Stimulated activated CD8-positive, alpha-beta memory T cell treated with anti-CD3 and anti-CD28 coated beads, Interleukin-15, amount 100 ng/mL, for 24 hours (primary cell): ENCODE results near the gene UVSSA.
"Not testable (repeated sequence)": the region's sequence is repeated elsewhere in the genome, so short reads cannot be mapped to it uniquely, and the experiment has no call there.

Experiments
- DNase-seq: peaks from one replicate; pipeline ENCODE4 v3.0.0-alpha.2; 2020; ENCODE audit warnings: low read depth

UVSSA gene

DNA sequence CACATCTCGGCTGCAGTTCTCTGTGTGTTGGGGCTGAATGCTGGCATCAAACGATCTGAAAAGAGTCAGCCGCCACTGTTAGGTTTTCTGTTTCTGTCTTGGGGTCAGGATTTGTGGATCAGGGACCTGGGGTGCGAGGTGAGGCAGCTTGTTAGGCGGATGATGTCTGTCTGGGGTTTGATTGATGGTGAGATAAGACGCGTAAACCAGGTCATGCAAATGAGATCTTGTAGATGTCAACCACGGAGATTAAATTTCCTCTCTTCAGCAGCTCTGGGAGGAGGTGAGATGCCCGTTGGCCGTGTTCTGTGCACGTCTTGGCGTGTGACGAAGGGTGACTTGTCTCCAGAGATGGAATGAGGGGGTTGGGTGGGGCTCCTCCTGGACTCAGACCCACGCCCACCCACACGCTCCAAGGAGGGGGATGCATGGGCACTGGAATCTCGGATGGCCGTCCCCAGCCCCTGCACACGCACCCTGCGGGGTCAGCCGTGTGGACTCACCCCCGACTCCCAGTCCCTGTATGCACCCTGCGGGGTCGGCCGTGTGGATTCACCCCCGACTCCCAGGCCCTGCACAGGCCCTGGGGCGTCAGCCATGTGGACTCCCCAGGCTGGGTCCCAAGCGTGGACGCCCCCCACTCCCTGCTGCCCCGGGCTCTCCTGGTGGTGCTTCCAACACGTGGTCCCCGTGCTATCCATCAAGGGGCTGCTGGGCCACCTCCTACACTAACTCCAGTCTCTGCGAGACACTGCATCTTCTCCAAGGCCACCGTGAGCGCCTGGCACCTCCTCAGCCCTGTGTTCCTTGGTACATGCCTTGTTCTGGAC is 16.0 kb upstream of the UVSSA start:
- no peak for DNase-seq

DNA sequence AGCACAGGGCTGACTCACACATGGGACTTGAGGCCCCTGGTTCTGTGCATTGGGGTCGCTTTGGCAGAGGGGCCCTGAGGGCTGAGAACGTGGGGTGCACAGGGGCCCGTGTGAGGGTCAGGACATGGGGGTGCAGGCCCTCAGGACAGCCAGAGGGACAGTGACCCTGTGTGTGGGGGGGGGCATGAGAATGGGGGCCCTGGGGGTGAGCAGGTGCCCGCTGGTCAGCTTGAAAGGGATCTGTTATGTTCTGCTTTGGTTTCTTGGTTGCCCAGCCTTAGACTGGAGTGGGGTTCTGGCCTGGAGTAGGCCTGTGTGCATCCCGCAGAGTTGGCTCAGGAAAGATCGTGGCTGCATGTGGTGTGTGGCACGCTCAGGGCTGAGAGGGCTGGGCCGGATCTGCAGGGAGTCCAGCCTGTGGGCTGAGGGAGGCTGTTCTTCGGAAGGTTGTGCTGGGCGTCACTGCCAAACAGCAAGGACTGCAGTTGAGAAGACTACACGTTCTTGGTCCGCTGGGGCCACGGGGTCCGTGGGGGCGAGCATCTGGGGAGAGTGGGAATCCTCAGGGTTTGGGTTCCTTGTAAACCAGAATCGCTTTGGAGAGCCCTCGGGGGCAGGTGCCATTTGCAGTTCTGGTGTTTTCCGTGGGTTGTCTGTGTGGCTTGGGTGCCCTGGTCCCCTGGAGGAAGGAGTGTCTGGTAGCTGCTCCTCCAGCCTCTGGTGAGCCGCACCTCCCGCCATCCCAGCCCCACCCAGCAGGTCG is 15.2 kb upstream of the UVSSA start:
- DNase-seq = no peak

DNA sequence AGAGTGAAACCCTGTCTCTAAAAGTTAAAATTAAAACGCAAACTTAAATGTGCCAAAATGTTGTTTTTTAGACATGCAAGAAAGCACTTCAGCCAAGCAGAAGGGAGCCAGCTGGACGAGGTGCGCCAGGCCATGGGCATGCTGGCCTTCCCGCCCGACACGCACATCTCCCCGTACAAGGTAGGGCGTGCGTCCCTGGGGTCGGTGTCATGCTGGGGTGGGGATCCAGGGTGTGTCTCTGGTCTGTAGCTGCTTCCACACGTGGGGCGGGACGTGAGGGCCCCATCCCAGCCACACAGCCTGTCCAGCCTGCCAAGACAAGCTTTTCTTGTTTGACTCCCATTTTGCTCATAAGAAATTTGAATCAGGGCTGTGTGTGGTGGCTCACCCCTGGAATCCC is 14.3 kb upstream of the UVSSA start:
- no peak for DNase-seq

DNA sequence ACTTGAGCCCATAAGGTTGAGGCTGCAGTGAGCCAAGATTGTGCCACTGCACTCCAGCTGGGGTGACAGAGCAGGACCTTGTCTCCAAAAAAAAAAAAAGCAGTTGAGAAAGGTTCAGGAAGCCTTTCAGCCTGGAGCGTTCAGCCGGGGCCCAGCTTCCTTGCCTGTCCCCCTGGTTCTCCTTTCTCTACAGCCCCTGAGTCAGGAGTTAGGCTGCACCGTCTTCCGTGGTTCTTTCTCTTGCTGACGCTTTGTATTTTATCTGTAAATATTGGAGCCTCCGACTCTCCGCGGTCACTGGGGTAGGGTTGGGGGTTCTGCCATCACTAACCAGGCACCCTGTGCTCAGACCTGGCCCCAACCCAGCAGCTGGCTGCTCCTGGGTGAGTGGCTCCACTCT is 13.8 kb upstream of the UVSSA start:
- no peak for DNase-seq

DNA sequence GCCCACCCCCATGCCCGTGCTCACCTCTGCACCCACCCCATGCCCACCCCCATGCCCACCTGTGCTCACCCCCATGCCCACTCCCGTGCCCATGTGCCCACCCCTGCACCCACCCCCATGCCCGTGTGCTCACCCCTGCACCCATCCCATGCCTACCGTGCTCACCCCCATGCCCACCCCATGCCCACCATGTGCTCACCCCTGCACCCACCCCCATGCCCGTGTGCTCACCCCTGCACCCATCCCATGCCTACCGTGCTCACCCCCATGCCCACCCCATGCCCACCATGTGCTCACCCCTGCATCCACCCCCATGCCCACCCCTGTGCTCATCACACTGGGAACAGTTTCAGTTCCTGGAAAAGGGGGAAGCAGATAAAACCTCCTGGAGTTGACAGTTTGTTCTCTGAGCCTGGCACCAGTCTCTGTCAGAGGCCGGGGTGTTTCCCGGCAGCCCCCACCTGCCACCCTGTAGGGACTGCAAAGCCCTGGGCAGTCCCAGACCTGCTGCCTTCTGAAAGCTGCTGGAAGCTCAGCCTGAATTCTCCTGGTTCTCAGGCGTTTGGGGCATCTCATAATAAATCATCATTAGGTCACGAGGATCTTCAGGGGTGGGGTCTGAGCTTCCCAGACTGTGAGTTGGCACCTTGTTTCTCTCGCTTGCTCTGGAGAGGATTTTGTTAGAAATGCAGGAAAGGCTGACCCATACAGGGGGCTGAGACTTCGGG is 13.0 kb upstream of the UVSSA start:
- not testable (repeated sequence) for DNase-seq

DNA sequence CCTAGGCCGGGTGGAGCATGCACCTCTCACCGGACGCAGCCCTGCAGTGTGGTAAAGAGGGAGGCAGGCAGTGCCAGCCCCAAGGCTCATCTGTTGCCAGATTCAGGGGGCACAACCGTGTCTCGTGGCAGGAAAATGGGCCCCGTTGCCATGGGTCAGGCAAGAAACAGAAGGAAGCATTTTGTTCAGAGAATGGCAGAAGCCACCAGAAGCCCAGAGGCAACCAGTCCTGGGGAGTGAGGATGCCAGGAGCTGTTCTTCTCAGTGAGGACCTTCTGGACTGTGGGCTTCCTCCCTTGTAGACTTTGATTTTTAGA is 12.5 kb upstream of the UVSSA start:
- DNase-seq = no peak

DNA sequence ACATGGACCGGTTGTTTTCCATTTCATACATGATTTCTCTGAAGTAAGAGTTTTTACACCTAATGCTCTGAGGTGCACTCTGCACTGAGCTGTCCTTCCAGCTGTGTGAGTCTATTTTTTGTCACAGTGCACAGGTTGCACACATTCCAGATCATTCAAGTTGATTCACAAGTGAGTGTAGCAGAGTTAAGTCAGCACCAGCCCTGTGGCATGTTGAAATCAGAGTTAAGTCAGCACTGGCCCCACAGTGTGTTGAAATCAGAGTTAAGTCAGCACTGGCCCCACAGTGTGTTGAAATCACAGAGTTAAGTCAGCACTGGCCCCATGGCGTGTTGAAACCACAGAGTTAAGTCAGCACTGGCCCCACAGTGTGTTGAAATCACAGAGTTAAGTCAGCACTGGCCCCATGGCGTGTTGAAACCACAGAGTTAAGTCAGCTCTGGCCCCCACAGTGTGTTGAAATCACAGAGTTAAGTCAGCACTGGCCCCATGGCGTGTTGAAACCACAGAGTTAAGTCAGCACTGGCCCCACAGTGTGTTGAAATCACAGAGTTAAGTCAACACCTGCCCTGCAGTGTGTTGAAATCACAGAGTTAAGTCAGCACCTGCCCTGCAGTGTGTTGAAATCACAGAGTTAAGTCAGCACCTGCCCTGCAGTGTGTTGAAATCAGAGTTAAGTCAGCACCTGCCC is 11.7 kb upstream of the UVSSA start:
- DNase-seq = not testable (repeated sequence)

DNA sequence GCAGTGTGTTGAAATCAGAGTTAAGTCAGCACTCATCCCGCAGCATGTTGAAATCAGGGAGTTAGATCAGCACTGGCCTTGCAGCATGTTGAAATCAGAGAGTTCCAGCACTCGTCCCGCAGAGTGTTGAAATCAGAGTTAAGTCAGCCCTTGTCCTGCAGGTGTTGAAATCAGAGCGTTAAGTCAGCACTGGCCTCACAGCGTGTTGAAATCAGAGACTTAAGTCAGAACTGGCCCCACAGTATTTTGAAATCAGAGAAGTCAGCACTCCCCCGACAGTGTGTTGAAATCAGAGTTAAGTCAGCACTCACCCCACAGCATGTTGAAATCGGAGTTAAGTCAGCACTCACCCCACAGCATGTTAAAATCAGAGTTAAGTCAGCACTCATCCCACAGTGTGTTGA is 10.9 kb upstream of the UVSSA start:
- no peak for DNase-seq

DNA sequence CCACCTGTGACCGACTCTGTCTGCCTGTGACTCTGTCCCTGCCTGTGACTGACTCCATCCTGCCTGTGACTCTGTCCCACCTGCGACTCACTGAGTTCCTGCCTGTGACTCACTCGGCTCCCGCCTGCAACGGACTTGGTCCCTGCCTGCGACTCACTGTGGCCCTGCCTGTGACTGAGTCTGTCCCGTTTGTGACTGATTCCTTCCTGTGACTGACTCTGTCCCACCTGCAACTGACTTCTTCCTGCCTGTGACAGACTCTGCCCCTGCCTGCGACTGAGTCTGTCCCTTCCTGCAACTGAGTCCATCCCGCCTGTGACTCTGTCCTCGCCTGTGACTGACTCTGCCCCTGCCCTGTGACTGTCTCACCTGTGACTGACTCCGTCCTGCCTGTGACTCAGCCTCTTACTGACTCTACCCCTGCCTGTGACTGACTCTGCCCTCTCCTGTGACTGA is 9.6 kb upstream of the UVSSA start:
- peak; percentile 17 for DNase-seq

DNA sequence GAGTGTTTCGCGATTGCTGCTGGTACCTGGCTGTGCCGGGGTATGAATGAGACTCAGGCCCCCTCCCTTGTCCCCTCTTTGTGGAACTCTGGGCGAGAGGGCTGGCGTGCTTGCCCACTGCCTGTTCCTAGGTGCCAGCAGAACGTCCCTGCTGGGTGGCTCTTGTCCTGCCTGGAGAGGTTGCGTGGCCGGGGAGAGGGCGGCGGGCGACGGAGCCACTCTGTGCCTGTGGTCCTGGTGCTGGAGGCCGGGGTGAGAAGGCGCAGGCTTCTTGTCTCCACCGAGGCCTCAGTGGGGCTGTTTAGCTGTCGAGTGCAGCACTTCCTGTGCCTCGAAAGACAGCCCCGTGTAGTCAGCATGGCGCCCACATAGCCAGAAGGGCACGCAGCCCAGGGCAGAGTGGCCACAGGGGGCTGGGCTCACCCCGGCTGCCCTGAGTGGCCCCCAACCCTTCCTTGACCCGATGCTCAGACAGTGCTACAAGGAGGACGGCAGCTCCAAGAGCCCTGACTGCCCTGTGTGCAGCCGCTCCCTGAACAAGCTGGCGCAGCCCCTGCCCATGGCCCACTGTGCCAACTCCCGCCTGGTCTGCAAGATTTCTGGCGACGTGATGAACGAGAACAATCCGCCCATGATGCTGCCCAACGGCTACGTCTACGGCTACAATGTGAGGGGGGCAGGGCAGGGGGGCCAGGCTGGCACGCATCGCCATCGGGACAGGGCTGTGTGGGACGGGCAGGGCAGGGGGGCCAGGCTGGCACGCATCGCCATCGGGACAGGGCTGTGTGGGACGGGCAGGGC is 8.9 kb upstream of the UVSSA start:
- DNase-seq = no peak

DNA sequence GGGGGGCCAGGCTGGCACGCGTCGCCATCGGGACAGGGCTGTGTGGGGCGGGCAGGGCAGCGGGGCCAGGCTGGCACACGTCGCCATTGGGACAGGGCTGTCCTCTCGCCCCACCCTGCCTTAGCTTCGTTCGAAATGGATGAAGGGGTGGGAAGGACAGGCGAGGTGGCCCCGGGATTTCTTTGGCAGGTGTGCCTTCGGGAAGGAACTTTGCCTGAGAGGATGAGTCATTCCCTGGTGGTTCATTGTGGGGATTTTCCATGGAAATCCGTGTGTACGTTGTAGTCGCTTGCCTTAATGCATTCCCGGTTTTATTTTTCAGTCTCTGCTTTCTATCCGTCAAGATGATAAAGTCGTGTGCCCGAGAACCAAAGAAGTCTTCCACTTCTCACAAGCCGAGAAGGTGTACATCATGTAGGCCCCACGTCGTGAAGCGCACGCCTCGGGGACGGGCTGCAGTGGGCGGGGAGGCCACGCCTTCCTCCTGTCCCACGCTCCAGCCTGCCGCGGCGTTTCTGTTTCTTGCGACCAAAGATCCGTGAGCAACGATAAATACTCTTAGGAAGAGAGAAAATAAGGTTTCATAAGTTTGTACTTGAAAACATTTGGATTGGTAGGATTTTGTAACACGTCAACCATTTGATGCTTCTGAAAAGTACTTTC is 8.1 kb upstream of the UVSSA start:
- DNase-seq = no peak

DNA sequence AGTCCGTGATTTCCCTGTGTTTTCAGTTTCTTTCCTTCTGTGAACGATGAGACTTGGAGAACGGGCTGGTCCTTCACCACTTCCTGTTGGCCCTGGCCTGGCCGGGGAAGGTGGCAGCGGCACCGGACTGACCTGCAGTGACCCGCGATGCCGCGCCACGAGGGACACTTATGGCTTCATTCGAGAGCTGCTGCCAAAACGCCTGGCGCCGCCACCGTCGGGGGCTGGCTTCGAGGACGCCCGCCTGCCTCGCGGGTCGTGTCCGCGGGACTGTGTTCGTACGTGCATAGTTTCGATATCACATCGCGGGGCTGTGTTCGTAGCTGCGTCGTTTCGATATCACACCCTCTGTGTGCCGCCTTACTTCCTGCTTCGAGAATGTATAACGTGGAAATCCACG is 7.5 kb upstream of the UVSSA start:
- no peak for DNase-seq

DNA sequence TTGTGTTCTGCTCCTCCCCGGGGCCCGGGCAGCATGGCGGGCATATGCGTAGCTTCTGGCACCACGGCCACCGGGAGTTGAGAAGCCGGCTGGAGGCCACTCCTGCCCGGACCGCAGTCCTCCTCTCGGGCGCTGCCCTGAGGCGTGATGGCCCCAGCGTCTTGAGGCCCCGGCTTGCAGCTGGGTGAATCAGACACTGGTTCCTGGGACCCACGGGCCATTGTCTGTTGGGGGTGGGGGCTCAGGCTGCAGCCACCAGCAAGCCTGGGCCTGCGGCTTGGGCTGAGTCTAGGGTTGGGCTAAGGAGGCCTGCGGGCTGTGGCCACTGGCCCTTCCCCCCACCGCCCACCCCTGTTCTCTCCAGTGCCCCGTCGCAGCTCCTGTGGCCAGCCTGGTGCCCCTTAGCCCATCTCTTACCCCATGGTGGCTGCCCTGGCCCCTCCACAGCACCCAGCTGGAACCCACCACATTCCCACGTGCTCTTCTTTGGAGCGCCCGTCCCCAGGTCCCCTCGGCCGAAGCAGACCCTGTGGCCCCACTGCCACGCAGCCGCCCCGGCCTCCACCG is 6.7 kb upstream of the UVSSA start:
- no peak for DNase-seq

DNA sequence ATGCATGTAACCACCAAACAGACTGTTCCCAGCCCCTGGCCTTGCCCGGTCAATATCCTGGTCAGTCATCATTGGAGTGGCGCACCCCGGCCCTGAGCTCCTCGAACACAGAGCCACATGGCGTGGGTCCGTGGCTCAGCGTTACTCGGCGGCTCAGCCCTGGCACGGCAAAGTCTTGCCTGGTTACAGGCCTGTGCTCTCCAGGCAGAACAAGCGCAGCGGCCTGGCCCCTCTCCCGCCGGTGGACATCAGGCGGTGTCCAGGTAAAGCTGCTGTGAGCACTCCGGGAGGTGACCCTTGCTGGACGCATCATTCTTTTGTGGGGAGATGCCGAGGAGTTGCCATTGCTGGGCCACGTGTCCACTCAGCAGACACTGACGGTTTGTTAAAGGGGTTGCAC is 6.1 kb upstream of the UVSSA start:
- no peak for DNase-seq

DNA sequence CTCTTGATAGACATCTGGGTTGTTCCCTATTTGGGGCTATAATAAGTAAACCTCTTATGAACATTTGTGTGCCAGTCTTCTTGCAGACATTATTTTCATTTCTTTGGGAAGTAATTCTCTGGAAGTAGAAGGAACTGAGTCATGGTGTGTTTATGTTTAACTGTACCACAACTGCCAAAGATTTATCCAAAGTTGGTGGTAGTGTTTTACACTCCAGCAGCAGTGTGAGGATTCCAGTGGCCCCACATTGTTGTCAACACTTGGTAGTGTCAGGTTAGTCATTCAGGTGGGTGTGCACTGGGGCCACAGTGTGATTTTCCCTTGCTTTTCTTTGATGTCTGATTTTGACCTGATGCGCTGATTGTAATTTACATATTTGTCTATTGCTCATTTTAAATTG is 5.0 kb upstream of the UVSSA start:
- no peak for DNase-seq

DNA sequence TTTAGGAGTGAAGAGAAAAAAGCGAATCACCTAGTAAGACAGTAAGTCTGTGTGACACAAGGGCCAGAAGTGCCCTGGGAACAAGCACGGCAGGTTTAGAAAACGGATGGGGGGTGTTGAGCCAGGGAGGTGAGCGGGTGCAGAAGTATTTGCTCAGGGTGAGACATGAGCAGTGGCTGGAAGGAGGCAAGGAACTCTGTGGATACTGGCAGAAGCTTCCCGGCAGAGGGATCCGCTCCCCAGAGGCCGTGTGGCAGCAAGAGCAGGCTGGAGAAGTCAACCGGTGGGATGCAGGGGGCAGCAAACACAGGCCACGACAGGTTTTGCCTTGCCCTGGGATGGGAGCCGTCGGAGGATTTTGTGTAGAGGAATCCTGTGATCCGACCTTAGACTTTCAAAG is 2.3 kb upstream of the UVSSA start:
- DNase-seq = no peak

DNA sequence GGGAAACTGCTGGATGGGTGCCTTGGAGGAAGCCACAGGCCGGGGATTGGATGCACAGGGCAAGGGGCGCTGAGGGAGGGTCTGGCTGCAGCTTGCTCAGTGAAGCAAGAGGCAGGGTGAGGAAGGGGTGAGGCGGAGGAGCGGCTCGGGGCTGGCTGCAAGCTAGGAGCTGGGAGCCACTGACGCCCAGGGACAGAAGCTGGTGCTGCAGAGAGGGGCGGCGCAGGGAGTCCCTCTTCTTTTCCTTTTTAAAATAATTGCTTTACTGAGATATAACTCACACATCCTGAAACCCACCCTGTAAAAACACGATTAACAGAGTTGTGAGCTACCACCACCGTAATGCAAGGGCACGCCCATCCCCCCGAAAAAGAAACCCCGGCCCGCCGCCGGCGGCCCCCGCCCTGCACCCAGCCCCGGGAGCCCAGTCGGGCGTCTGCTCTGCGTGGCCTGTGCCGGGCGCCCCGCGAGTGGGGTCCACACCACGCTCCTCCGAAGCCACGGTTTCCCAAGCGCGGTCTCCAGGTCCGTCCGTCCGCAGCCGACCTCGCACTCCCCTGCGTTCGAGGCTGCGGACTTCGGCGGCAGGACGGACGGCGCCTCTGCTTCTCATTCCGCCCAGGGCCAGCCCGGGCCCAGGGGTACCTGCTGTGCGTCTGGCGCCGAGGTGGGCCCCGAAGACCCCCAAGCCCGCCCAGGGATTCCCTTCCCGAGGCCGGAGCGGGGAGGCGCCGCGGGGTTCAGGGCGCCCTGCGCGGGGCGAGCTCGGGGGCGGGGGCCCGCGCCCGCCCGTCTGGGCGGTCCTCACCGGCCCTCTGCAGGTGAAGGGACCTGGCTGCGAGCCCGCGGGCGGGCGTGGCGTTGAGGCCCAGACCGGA is 866 bp upstream of the UVSSA start:
- peak; percentile 22 for DNase-seq

DNA sequence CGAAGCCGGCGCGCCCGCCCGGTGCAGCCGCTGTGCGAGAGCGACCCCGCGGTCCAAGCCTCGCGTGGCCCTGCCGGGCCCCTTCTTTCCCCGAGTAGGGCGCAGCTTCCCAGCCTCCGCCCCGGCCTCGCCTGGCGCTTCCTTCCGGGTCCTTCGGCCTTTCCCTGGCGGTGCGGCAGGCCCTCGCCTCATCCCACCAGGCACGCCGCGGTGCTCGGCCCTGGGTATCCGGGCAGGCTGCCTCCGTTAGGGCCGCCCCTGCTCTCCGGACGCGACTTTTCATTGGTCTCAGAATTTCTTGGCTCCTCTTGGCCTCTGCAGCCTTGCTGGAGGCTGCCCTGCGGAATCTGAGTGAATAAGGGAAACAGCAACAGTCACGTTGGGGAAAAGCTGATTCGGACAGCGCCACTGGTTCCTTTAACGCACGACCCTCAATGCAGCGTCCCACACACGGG is 429 bp downstream of the UVSSA start:
- DNase-seq = peak; percentile 32

DNA sequence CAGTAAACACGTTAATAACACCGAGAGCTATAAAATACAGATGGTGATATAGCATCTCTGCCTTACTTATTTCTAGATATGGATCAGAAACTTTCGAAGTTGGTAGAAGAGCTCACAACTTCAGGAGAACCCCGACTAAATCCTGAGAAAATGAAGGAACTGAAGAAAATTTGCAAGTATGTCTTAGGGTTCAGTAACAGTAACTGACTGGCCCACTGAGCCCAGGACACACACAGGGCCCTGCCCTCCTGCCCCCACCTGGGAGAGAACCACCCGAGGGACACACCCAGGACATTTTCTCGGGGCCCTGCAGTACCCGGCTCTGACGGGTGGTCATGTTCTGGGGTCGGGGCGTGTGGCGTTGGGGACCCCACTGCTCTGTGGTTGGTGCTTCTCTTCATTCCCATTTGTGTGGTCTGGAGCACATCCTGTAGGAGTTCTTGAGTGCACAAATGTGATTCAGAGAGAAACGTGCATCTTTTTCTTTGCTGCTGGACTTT is 1.1 kb downstream of the UVSSA start:
- no peak for DNase-seq
